Kidney glomerular epithelial cell (primary cell): ENCODE results near the gene PLCD3.

Experiments used
- DNase-seq: peaks from one replicate; lab custom pipeline; 2025; lab: John Stamatoyannopoulos, UW

Gene PLCD3

GRCh38 chr17:45117334-45117733 lies 15.0 kb downstream of the PLCD3 start:
- no peak for DNase-seq

GRCh38 chr17:45116434-45117016 lies 15.8 kb downstream of the PLCD3 start:
- DNase-seq, result no peak

- no peak for DNase-seq
These were observed 16.4 kb downstream of the PLCD3 start for GRCh38 chr17:45115871-45116270.

- no peak for DNase-seq
These were observed 17.2 kb downstream of the PLCD3 start for GRCh38 chr17:45115015-45115625.

- no peak for DNase-seq
These were observed 18.0 kb downstream of the PLCD3 start for GRCh38 chr17:45114117-45114932.

- DNase-seq, result no peak
These were observed 18.9 kb downstream of the PLCD3 start for GRCh38 chr17:45113424-45113754.

GRCh38 chr17:45112559-45113423 lies 19.5 kb downstream of the PLCD3 start:
- no peak for DNase-seq

GRCh38 chr17:45111850-45112249 lies 20.5 kb downstream of the PLCD3 start:
- DNase-seq, result peak; percentile 6

GRCh38 chr17:45110676-45111611 lies 21.4 kb downstream of the PLCD3 start:
- DNase-seq, result no peak

- DNase-seq, result no peak
These were observed 23.5 kb downstream of the PLCD3 start for GRCh38 chr17:45108595-45109521.

- no peak for DNase-seq
These were observed 24.3 kb downstream of the PLCD3 start for GRCh38 chr17:45108051-45108450.

GRCh38 chr17:45107293-45108010 lies 24.9 kb downstream of the PLCD3 start:
- no peak for DNase-seq

GRCh38 chr17:45106582-45106981 lies 25.7 kb downstream of the PLCD3 start:
- DNase-seq, result no peak

GRCh38 chr17:45106096-45106495 lies 26.2 kb downstream of the PLCD3 start:
- DNase-seq, result no peak

GRCh38 chr17:45104907-45105624 lies 27.2 kb downstream of the PLCD3 start:
- DNase-seq, result no peak

GRCh38 chr17:45104497-45104896 lies 27.8 kb downstream of the PLCD3 start:
- no peak for DNase-seq

- DNase-seq, result no peak
These were observed 28.3 kb downstream of the PLCD3 start for GRCh38 chr17:45104029-45104428.

- DNase-seq, result no peak
These were observed 29.0 kb downstream of the PLCD3 start for GRCh38 chr17:45103269-45103795.

GRCh38 chr17:45102856-45103255 lies 29.5 kb downstream of the PLCD3 start:
- DNase-seq, result no peak
